Measurements from ENCODE around the gene DCDC1. TPM values are rescaled to one million over a fixed set of nuclear protein-coding genes. Genes with fewer than 3 reads are reported as not detected.

Gene DCDC1
- total RNA-seq, 4 donors from 2014 or later, result 0.06 to 1.7 (median 0.36) TPM; not detected in 1

GRCh38 chr11:31375879-31376278 is 6.3 kb upstream of the DCDC1 start:
- DNase-seq (ENCODE audit: low spot score), result no peak
- no peak for ATAC-seq (ENCODE audit: low FRiP score)
- TF ChIP-seq CTCF (IDR thresholded peaks at IDR 0.05), result no peak

- TF ChIP-seq CTCF (IDR thresholded peaks at IDR 0.05), result no peak
- ATAC-seq (ENCODE audit: low FRiP score) (no peak), DNase-seq (ENCODE audit: low spot score) (no peak)
These were observed 2.7 kb downstream of the DCDC1 start for GRCh38 chr11:31366795-31367194.

- DNase-seq (ENCODE audit: low spot score) (no peak), ATAC-seq (ENCODE audit: low FRiP score) (no peak)
- no peak for TF ChIP-seq CTCF (IDR thresholded peaks at IDR 0.05)
These were observed 7.8 kb downstream of the DCDC1 start for GRCh38 chr11:31361743-31362142.

- TF ChIP-seq CTCF (IDR thresholded peaks at IDR 0.05), result no peak
- DNase-seq (ENCODE audit: low spot score), result no peak
- ATAC-seq (ENCODE audit: low FRiP score), result no peak
These were observed 13.7 kb downstream of the DCDC1 start for GRCh38 chr11:31355817-31356216.

- no peak for ATAC-seq (ENCODE audit: low FRiP score)
- DNase-seq (ENCODE audit: low spot score), result no peak
- no peak for TF ChIP-seq CTCF (IDR thresholded peaks at IDR 0.05)
These were observed 14.4 kb downstream of the DCDC1 start for GRCh38 chr11:31355131-31355530.

GRCh38 chr11:31351168-31351567 is 18.4 kb downstream of the DCDC1 start:
- DNase-seq (ENCODE audit: low spot score) (no peak), ATAC-seq (ENCODE audit: low FRiP score) (no peak)
- no peak for TF ChIP-seq CTCF (IDR thresholded peaks at IDR 0.05)

GRCh38 chr11:31340903-31341572 is 28.5 kb downstream of the DCDC1 start:
- TF ChIP-seq CTCF (IDR thresholded peaks at IDR 0.05), result no peak
- ATAC-seq (ENCODE audit: low FRiP score) (no peak), DNase-seq (ENCODE audit: low spot score) (no peak)
